Measurements from ENCODE around the gene PIM1.

Gene PIM1

GRCh38 chr6:37222125-37222967, 52.4 kb downstream of the PIM1 start:
- peak; percentile 46 to 67 (median 65) for DNase-seq (ENCODE audit: low read depth in 3 of 3)

DNA sequence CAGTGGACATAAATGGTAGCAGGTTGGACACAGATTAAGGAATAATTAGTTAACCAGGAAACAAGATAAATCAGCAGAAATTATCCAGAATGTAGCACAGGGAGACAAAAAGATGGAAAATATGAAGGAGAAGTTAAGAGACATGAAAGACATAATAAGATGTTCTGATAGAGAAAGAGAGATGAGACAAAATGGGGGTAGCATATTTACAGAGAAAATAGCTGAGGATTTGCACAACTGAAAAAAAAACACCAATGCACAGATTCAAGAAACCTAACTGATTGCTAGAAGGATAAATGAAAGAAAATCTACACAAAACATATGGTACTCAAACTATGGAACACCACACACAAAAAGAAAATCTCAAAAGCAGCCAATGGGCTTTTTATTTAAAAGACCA, 53.0 kb downstream of the PIM1 start:
- DNase-seq (ENCODE audit: low read depth in 3 of 3) = no peak
